ENCODE results near the gene ELOVL6.

The ELOVL6 gene

GRCh38 chr4:110211007-110211769 is 12.8 kb upstream of the ELOVL6 start:
- Mint-ChIP-seq H3K4me3 (no peak overlapping the region), H3K4me1 (ENCODE audit: low read depth in 2 of 2) (no peaks in the 10 kb centered on the region), H3K27me3 (peaks cover 0 to 7% of the 10 kb centered on the region in 2 donors), H3K27ac (no peak overlapping the region), H3K9me3 (no peaks in the 10 kb centered on the region), H3K36me3 (ENCODE audit: insufficient read depth) (no peaks in the 10 kb centered on the region)
- DNase-seq (peak; percentile 18 to 25 (median 23)), ATAC-seq (replicated peaks) (peak; percentile 79)

DNA sequence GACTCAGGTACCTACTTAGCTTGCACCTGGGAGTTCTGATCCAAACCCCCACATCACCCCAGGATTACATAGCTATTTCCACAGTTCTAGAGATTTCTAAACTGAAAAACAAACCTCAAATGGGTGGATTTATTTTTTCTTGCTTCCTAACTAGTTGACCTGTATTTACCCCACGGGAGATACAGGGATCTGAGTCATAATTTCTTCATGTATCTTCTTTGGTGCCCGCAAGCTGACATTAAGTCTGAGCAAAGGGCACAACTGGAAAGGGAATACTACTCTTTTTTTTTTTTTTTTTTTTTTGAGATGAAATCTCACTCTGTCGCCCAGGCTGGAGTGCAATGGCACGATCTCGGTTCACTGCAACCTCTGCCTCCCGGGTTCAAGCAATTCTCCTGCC is 10.0 kb upstream of the ELOVL6 start:
- no peak overlapping the region for H3K27ac Mint-ChIP-seq
- H3K36me3 Mint-ChIP-seq (ENCODE audit: insufficient read depth), result no peaks in the 10 kb centered on the region
- ATAC-seq (replicated peaks) (no peak), DNase-seq (no peak)
- no peaks in the 10 kb centered on the region for H3K4me1 Mint-ChIP-seq (ENCODE audit: low read depth in 2 of 2)
- no peak overlapping the region for H3K4me3 Mint-ChIP-seq
- no peaks in the 10 kb centered on the region for H3K9me3 Mint-ChIP-seq
- H3K27me3 Mint-ChIP-seq, result no peaks in the 10 kb centered on the region

GRCh38 chr4:110207233-110207632 is 8.8 kb upstream of the ELOVL6 start:
- Mint-ChIP-seq H3K36me3 (ENCODE audit: insufficient read depth) (no peaks in the 10 kb centered on the region), H3K4me3 (no peak overlapping the region), H3K9me3 (no peaks in the 10 kb centered on the region), H3K27ac (no peak overlapping the region), H3K27me3 (no peaks in the 10 kb centered on the region), H3K4me1 (ENCODE audit: low read depth in 2 of 2) (no peaks in the 10 kb centered on the region)
- no peak for DNase-seq
- no peak for ATAC-seq (replicated peaks)

DNA sequence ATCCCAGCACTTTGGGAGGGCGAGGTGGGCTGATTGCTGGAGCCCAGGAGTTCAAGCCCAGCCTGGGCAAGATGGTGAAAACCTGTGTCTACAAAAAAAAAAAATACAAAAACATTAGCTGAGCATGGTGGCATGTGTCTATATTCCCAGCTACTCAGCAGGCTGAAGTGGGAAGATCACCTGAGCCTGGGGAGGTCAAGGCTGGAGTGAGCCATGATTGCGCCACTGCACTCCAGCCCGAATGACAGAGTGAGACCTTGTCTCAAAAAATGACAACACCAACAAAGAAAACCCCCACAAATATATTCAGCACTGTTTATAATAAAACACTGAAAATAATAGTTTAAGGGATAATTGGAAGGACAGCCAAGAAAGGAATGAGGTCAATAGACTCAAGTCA is 3.6 kb upstream of the ELOVL6 start:
- Mint-ChIP-seq H3K4me1 (ENCODE audit: low read depth in 2 of 2) (peaks cover 16 to 18% of the 10 kb centered on the region in 2 donors), H3K27me3 (no peaks in the 10 kb centered on the region), H3K36me3 (ENCODE audit: insufficient read depth) (peaks cover 11% of the 10 kb centered on the region), H3K9me3 (no peaks in the 10 kb centered on the region), H3K27ac (no peak overlapping the region), H3K4me3 (no peak overlapping the region)
- ATAC-seq (replicated peaks) (no peak), DNase-seq (no peak)

- Mint-ChIP-seq H3K4me3 (no peak overlapping the region), H3K9me3 (no peaks in the 10 kb centered on the region), H3K27ac (no peak overlapping the region), H3K36me3 (ENCODE audit: insufficient read depth) (peaks cover 11% of the 10 kb centered on the region), H3K27me3 (no peaks in the 10 kb centered on the region), H3K4me1 (ENCODE audit: low read depth in 2 of 2) (peaks cover 16 to 18% of the 10 kb centered on the region in 2 donors)
- ATAC-seq (replicated peaks) (no peak), DNase-seq (no peak)
These were observed 3.1 kb upstream of the ELOVL6 start for GRCh38 chr4:110201502-110201901.

GRCh38 chr4:110200689-110201088 is 2.3 kb upstream of the ELOVL6 start:
- no peak overlapping the region for H3K27ac Mint-ChIP-seq
- ATAC-seq (replicated peaks) (no peak), DNase-seq (no peak)
- H3K9me3 Mint-ChIP-seq, result no peaks in the 10 kb centered on the region
- no peaks in the 10 kb centered on the region for H3K27me3 Mint-ChIP-seq
- peaks cover 20 to 22% of the 10 kb centered on the region in 2 donors for H3K4me1 Mint-ChIP-seq (ENCODE audit: low read depth in 2 of 2)
- peaks cover 11% of the 10 kb centered on the region for H3K36me3 Mint-ChIP-seq (ENCODE audit: insufficient read depth)
- no peak overlapping the region for H3K4me3 Mint-ChIP-seq

GRCh38 chr4:110198049-110198434 is 373 bp downstream of the ELOVL6 start:
- no peak for ATAC-seq (replicated peaks)
- H3K9me3 Mint-ChIP-seq, result no peaks in the 10 kb centered on the region
- peak overlapping the region; percentile 94 to 95 for H3K27ac Mint-ChIP-seq
- H3K4me3 Mint-ChIP-seq, result peak overlapping the region; percentile 90 to 94
- peaks cover 28 to 30% of the 10 kb centered on the region in 2 donors for H3K4me1 Mint-ChIP-seq (ENCODE audit: low read depth in 2 of 2)
- H3K36me3 Mint-ChIP-seq (ENCODE audit: insufficient read depth), result peaks cover 11% of the 10 kb centered on the region
- DNase-seq, result peak in 1 of 3 experiments; percentile 3
- no peaks in the 10 kb centered on the region for H3K27me3 Mint-ChIP-seq

- Mint-ChIP-seq H3K4me1 (ENCODE audit: low read depth in 2 of 2) (peaks cover 28 to 30% of the 10 kb centered on the region in 2 donors), H3K9me3 (no peaks in the 10 kb centered on the region), H3K27me3 (no peaks in the 10 kb centered on the region), H3K27ac (peak overlapping the region; percentile 94 to 95), H3K4me3 (peak overlapping the region; percentile 90 to 94), H3K36me3 (ENCODE audit: insufficient read depth) (peaks cover 11% of the 10 kb centered on the region)
- ATAC-seq (replicated peaks) (peak; percentile 50), DNase-seq (peak; percentile 28 to 40 (median 32))
These were observed 829 bp downstream of the ELOVL6 start for GRCh38 chr4:110197529-110198042.

- Mint-ChIP-seq H3K36me3 (ENCODE audit: insufficient read depth) (peaks cover 11% of the 10 kb centered on the region), H3K9me3 (no peaks in the 10 kb centered on the region), H3K27me3 (no peaks in the 10 kb centered on the region), H3K4me1 (ENCODE audit: low read depth in 2 of 2) (peaks cover 28 to 30% of the 10 kb centered on the region in 2 donors), H3K27ac (peak overlapping the region; percentile 94 to 95), H3K4me3 (peak overlapping the region; percentile 90 to 94)
- DNase-seq (peak; percentile 41 to 46 (median 45)), ATAC-seq (replicated peaks) (peak; percentile 47)
These were observed 1.4 kb downstream of the ELOVL6 start for GRCh38 chr4:110196871-110197528.

- H3K4me1 Mint-ChIP-seq (ENCODE audit: low read depth in 2 of 2), result peaks cover 28 to 30% of the 10 kb centered on the region in 2 donors
- peak; percentile 1 to 11 (median 6) for DNase-seq
These were observed 2.1 kb downstream of the ELOVL6 start for GRCh38 chr4:110196206-110196870.

GRCh38 chr4:110195561-110196205 is 2.7 kb downstream of the ELOVL6 start:
- H3K36me3 Mint-ChIP-seq (ENCODE audit: insufficient read depth), result peaks cover 15% of the 10 kb centered on the region
- no peak for ATAC-seq (replicated peaks)
- no peaks in the 10 kb centered on the region for H3K9me3 Mint-ChIP-seq
- DNase-seq, result peak in 1 of 3 experiments; percentile 1
- peak overlapping the region; percentile 93 to 95 for H3K27ac Mint-ChIP-seq
- H3K4me3 Mint-ChIP-seq, result peak overlapping the region; percentile 90 to 94
- H3K4me1 Mint-ChIP-seq (ENCODE audit: low read depth in 2 of 2), result peaks cover 28 to 30% of the 10 kb centered on the region in 2 donors
- H3K27me3 Mint-ChIP-seq, result no peaks in the 10 kb centered on the region

More at GRCh38 chr4:110196206-110196870, 2.1 kb downstream of the ELOVL6 start:
- H3K36me3 Mint-ChIP-seq (ENCODE audit: insufficient read depth), result peaks cover 15% of the 10 kb centered on the region
- ATAC-seq (replicated peaks), result peak; percentile 15
- peak overlapping the region; percentile 93 to 95 for H3K27ac Mint-ChIP-seq
- no peaks in the 10 kb centered on the region for H3K9me3 Mint-ChIP-seq
- H3K27me3 Mint-ChIP-seq, result no peaks in the 10 kb centered on the region
- H3K4me3 Mint-ChIP-seq, result peak overlapping the region; percentile 90 to 94

DNA sequence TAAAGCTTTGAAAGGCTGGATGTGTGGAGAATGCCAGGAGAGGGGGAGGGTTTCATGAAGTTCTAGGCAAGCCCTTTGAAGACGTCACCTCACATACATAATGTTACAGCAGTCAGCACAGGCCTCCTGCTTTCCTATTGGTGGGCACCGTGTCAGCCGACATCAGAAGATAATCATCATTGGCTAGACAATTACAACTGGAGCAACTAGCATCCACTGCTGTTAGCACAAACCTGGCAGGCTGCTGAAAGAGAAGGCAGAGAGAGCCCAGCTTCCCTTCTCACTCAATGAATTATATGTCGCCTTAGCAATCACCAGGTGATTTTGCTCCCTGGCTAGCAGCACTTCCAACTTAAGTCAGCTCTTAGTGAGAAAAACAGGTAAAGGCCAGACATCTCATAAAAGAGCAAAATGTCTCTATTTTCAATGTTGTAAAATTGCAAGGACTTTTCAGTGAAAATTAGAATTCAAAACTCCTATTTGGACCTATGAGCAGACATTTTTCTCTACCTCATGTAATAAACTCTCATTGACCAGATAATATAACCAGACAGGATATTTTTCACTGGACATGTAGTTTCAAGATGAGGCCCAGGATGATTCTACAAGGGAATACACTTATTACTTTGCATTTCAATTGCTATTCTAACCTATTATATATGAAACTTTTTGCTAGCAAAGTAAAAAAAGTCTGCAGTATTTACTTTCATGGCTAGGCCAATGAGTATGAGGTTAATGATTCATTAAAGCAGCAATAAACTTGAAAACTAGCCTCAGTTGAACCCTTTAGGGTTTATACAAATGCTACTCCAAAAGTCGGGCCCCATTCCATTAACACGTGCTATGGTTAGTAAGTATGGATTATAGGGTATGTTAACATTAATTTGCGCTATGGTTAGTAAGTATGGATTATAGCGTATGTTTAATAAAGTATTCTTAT is 4.3 kb downstream of the ELOVL6 start:
- Mint-ChIP-seq H3K9me3 (no peaks in the 10 kb centered on the region), H3K4me1 (ENCODE audit: low read depth in 2 of 2) (peaks cover 26 to 30% of the 10 kb centered on the region in 2 donors), H3K4me3 (no peak overlapping the region), H3K27ac (peak overlapping the region; percentile 56 to 78), H3K27me3 (no peaks in the 10 kb centered on the region), H3K36me3 (ENCODE audit: insufficient read depth) (peaks cover 11% of the 10 kb centered on the region)
- ATAC-seq (replicated peaks) (peak; percentile 74), DNase-seq (peak; percentile 57 to 63 (median 62))

All from effector memory CD8-positive, alpha-beta T cell (primary cell).